Measurements from ENCODE around the gene EFNA4. TPM values are rescaled to one million over a fixed set of nuclear protein-coding genes. Genes with fewer than 3 reads are reported as not detected.

Gene EFNA4
- total and polyA plus RNA-seq, 11 donors, result 1.1 to 4.8 (median 2.2) TPM

- H3K27ac ChIP-seq, result no peak overlapping the region
- intact Hi-C loops (cut with DNase I), result loop anchor here in 6 of 10 donors (5.0 kb wide), 5 partner anchors 98 to 583 kb away; partner anchors contain the start of genes PYGO2 (in 3 of the 6) and PBXIP1 (in 2 of the 6)
- no peaks in the 10 kb centered on the region for H3K9me3 ChIP-seq
- WGBS, 4 donors, result 76 to 84% (median 79%) methylated on average over 5 of the region's 5 CpGs
- H3K36me3 ChIP-seq, result peaks cover 0 to 30% (median 13%) of the 10 kb centered on the region in 9 donors
- DNase-seq (no peak), ATAC-seq (no peak)
- TF ChIP-seq, protein P1, sequence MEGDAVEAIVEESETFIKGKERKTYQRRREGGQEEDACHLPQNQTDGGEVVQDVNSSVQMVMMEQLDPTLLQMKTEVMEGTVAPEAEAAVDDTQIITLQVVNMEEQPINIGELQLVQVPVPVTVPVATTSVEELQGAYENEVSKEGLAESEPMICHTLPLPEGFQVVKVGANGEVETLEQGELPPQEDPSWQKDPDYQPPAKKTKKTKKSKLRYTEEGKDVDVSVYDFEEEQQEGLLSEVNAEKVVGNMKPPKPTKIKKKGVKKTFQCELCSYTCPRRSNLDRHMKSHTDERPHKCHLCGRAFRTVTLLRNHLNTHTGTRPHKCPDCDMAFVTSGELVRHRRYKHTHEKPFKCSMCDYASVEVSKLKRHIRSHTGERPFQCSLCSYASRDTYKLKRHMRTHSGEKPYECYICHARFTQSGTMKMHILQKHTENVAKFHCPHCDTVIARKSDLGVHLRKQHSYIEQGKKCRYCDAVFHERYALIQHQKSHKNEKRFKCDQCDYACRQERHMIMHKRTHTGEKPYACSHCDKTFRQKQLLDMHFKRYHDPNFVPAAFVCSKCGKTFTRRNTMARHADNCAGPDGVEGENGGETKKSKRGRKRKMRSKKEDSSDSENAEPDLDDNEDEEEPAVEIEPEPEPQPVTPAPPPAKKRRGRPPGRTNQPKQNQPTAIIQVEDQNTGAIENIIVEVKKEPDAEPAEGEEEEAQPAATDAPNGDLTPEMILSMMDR (IDR thresholded peaks at IDR 0.05), result no peak
- no peak for TF ChIP-seq POLR2A (IDR thresholded peaks at IDR 0.05)
- H3K4me1 ChIP-seq, result peaks cover 0 to 45% (median 25%) of the 10 kb centered on the region in 12 donors
- H3K27me3 ChIP-seq, result no peaks in the 10 kb centered on the region
- H3K4me3 ChIP-seq, result peak overlapping the region in 1 of 12 donors; percentile 85
Measured at GRCh38 chr1:155064832-155065429, 1.4 kb downstream of the EFNA4 start.

GRCh38 chr1:155066777-155067176 lies 3.2 kb downstream of the EFNA4 start:
- Histone ChIP-seq H3K4me1 (peaks cover 0 to 44% (median 30%) of the 10 kb centered on the region in 12 donors), H3K27me3 (no peaks in the 10 kb centered on the region), H3K27ac (no peak overlapping the region), H3K4me3 (no peak overlapping the region), H3K9me3 (no peaks in the 10 kb centered on the region), H3K36me3 (peaks cover 0 to 12% (median 0%) of the 10 kb centered on the region in 9 donors)
- ATAC-seq (no peak), DNase-seq (no peak)
- TF ChIP-seq, protein P1 (IDR thresholded peaks at IDR 0.05), result no peak
- no peak for TF ChIP-seq POLR2A (IDR thresholded peaks at IDR 0.05)
- intact Hi-C loops (cut with DNase I), result no loop called here
- WGBS, 4 donors, result 90 to 96% (median 93%) methylated on average over 8 of the region's 8 CpGs

GRCh38 chr1:155068599-155068998 lies 5.1 kb downstream of the EFNA4 start:
- WGBS, 4 donors, result 94 to 96% (median 96%) methylated on average over 3 of the region's 3 CpGs
- intact Hi-C loops (cut with DNase I), result no loop called here
- no peak for TF ChIP-seq POLR2A (IDR thresholded peaks at IDR 0.05)
- TF ChIP-seq, protein P1 (IDR thresholded peaks at IDR 0.05), result no peak
- Histone ChIP-seq H3K4me1 (peaks cover 0 to 29% (median 14%) of the 10 kb centered on the region in 12 donors), H3K27ac (no peak overlapping the region), H3K4me3 (no peak overlapping the region), H3K9me3 (no peaks in the 10 kb centered on the region), H3K27me3 (no peaks in the 10 kb centered on the region), H3K36me3 (peaks cover 0 to 9% (median 0%) of the 10 kb centered on the region in 9 donors)
- no peak for DNase-seq
- no peak for ATAC-seq

- TF ChIP-seq POLR2A (IDR thresholded peaks at IDR 0.05), result no peak
- TF ChIP-seq, protein P1 (IDR thresholded peaks at IDR 0.05), result no peak
- Histone ChIP-seq H3K4me3 (no peak overlapping the region), H3K27me3 (no peaks in the 10 kb centered on the region), H3K27ac (no peak overlapping the region), H3K36me3 (peaks cover 0 to 9% (median 0%) of the 10 kb centered on the region in 9 donors), H3K4me1 (peaks cover 0 to 21% (median 14%) of the 10 kb centered on the region in 12 donors), H3K9me3 (no peaks in the 10 kb centered on the region)
- no peak for DNase-seq
- no peak for ATAC-seq
- WGBS, 4 donors, result 74 to 85% (median 79%) methylated on average over 7 of the region's 7 CpGs
- intact Hi-C loops (cut with DNase I), result no loop called here
Measured at GRCh38 chr1:155069551-155070157, 6.1 kb downstream of the EFNA4 start.

All from heart left ventricle (tissue), 16 donors.